Stimulated activated CD8-positive, alpha-beta memory T cell treated with anti-CD3 and anti-CD28 coated beads, Interleukin-4, amount 100 ng/mL, for 48 hours (primary cell): ENCODE measurements around the gene VCL.
"Not testable (repeated sequence)": the region's sequence is repeated elsewhere in the genome, so short reads cannot be mapped to it uniquely, and the experiment has no call there.

Experiments
- DNase-seq: peaks from one replicate; pipeline ENCODE4 v3.0.0-alpha.2; 2020

Gene VCL

GRCh38 chr10:74113546-74113945 is 115.6 kb downstream of the VCL start:
- no peak for DNase-seq

GRCh38 chr10:74114041-74114448 is 116.1 kb downstream of the VCL start:
- DNase-seq = no peak

- DNase-seq = no peak
Observed at GRCh38 chr10:74117738-74118137, 119.8 kb downstream of the VCL start.

GRCh38 chr10:74118804-74119203 is 120.9 kb downstream of the VCL start:
- DNase-seq = no peak

GRCh38 chr10:74120911-74121310 is 123.0 kb downstream of the VCL start:
- DNase-seq = no peak

GRCh38 chr10:74121368-74121767 is 123.5 kb downstream of the VCL start:
- DNase-seq = no peak

GRCh38 chr10:74122060-74122459 is 124.1 kb downstream of the VCL start:
- no peak for DNase-seq

- no peak for DNase-seq
Observed at GRCh38 chr10:74123081-74123480, 125.2 kb downstream of the VCL start.

- no peak for DNase-seq
Observed at GRCh38 chr10:74133923-74134820, 136.3 kb downstream of the VCL start.

GRCh38 chr10:74135452-74135851 is 137.5 kb downstream of the VCL start:
- DNase-seq = no peak

- DNase-seq = no peak
Observed at GRCh38 chr10:74137992-74138391, 140.1 kb downstream of the VCL start.

GRCh38 chr10:74138596-74138995 is 140.7 kb downstream of the VCL start:
- not testable (repeated sequence) for DNase-seq

- DNase-seq = no peak
Observed at GRCh38 chr10:74139981-74140380, 142.1 kb downstream of the VCL start.

- no peak for DNase-seq
Observed at GRCh38 chr10:74140553-74140952, 142.6 kb downstream of the VCL start.

- DNase-seq = no peak
Observed at GRCh38 chr10:74145133-74145532, 147.2 kb downstream of the VCL start.

- DNase-seq = not testable (repeated sequence)
Observed at GRCh38 chr10:74146980-74147379, 149.1 kb downstream of the VCL start.

- DNase-seq = peak; percentile 85
Observed at GRCh38 chr10:74150204-74150989, 152.5 kb downstream of the VCL start, which contains the start of gene AP3M1. TSS of gene AP3M1 (minus strand) at chr10:74150828. CDS start at chr10:74138379, 12,449 bp downstream.

GRCh38 chr10:74150990-74151878 is 153.3 kb downstream of the VCL start, which contains the start of gene ADK:
TSS of gene ADK (plus strand) at chr10:74151221. CDS start at chr10:74151279, 58 bp downstream.
- DNase-seq = peak; percentile 100

GRCh38 chr10:74151879-74152722 is 154.2 kb downstream of the VCL start:
- no peak for DNase-seq

GRCh38 chr10:74153123-74153522 is 155.2 kb downstream of the VCL start:
- no peak for DNase-seq

GRCh38 chr10:74153676-74154075 is 155.8 kb downstream of the VCL start:
- no peak for DNase-seq

- no peak for DNase-seq
Observed at GRCh38 chr10:74156919-74157289, 159.0 kb downstream of the VCL start.
